HG02678 (cell line): ENCODE data around the gene SSX2IP.
"Not testable (repeated sequence)": the region's sequence is repeated elsewhere in the genome, so short reads cannot be mapped to it uniquely, and the experiment has no call there.

ENCODE experiments used
- ATAC-seq: cut with Tn5 transposase; IDR thresholded peaks from one replicate; pipeline ENCODE4 v1.9.1; 2021; ENCODE audit warnings: mild to moderate bottlenecking, moderate library complexity; ENCODE audit not compliant: unreplicated experiment

SSX2IP gene

GRCh38 chr1:84620720-84621313, 69.4 kb downstream of the SSX2IP start:
- peak; percentile 92 for ATAC-seq

DNA sequence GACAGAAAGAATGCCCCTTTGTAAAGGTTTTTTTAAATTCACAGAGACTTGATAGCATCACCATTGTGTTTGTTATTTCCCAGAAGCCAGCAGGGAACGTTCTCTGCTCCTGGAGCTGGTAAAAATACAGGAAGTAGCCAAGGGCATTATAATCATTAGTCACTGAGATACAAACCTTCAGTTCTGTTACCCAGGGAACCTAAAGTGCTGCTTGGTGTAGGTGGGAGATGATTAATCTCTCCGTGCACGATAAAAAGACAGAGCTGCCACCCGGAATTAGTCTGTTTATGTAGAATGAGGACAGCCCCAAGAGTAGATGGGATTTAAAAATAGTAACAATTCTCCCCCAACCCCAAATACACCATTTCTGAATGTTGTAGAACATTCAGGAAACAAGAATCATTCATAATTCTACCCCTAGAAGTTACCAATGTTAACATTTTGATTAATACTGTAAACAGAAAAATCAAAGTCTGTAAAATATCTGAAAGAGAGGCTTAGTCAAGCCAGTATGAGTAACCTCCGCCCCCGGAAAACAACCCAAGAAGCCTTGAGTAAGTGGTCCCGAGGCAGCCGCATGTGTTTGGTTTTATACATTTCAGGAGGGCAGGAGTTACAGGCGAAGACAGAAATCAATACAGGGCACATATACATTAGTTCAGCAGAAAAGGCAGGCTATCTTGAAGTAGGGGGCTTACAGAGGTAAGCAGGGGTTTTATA, 70.7 kb downstream of the SSX2IP start:
- ATAC-seq: no peak

DNA sequence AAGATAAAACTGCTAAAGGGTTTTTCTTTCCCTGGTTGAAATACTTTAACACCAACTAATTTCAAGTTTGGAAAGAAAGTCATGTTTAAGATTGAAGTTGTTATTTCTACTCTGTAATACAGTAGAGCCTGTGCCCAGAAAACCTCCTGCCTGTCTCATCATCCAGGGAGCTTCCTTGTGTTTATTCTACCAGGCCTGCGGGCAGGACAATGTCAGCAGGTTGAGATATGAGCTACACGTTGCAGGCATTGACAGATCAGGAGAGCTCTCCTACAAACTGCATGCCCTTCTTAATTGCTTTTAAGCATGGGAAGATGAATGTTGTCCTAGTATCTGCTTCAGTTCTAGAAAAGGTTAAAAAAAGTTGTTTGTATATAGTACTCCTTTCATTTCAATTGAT, 72.9 kb downstream of the SSX2IP start:
- no peak for ATAC-seq

GRCh38 chr1:84615790-84616189, 74.5 kb downstream of the SSX2IP start:
- ATAC-seq: no peak

- ATAC-seq: no peak
Observed at GRCh38 chr1:84613887-84614286, 76.4 kb downstream of the SSX2IP start.

- no peak for ATAC-seq
Observed at GRCh38 chr1:84613026-84613425, 77.2 kb downstream of the SSX2IP start.

GRCh38 chr1:84611796-84612195, 78.5 kb downstream of the SSX2IP start:
- no peak for ATAC-seq

DNA sequence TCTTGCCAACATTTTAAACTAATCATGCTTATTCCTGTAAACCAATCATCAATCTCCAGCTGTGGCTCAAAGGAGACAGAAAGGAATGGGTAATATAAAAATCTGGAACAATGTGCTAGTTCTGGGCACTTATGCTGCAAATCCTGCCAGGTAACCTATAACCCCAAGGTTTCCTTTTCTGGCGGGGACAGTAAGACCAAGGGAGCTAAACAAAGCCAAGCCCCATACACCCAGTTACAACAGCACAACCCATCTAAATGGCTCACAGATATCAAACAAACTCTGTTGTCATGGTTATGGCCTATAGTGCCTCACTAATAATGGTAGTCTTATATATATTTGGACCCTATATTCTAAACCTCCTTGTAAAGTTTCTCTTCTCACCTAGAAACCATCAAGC, 79.2 kb downstream of the SSX2IP start:
- no peak for ATAC-seq

GRCh38 chr1:84606977-84607376, 83.3 kb downstream of the SSX2IP start:
- ATAC-seq: no peak

DNA sequence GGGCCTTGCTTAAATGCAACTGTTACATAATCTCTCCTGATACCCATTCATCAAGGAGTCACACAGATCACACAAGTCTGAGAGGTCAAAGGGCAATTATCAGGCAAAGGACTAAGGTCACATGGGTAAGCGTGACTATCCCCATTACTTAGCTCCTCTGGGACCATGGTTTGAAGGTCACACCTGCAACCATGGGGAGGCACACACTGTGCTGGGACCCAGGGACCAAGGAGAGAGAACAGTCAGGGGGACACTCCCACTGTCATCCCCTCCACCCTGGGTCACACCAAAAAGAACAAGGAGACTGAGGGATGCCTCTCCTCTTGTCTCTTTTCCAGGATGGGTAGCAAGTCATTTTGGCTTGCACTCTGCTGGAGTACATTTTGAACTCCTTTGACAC, 85.1 kb downstream of the SSX2IP start:
- ATAC-seq: no peak

- no peak for ATAC-seq
Observed at GRCh38 chr1:84603941-84604830, 86.1 kb downstream of the SSX2IP start.

DNA sequence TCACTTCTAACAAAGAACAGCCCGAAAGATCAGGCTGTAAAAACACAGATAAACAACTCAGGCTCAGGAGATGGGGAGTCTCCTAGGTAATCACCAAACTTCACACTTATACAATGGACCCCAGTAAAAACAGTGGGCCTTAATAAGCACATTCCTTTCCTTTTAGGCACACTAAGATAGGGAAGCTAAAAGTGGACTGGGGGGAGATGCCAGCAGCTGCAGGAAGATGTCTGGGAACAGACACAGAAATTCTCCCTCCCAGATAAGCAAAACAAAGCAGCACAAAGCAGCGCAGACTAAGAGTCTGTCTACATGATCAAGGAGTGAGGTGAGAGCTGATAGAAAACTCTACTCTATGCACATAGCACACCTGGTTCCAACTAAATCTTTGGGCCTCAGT, 87.0 kb downstream of the SSX2IP start:
- no peak for ATAC-seq

GRCh38 chr1:84600796-84601195, 89.5 kb downstream of the SSX2IP start:
- ATAC-seq: no peak

DNA sequence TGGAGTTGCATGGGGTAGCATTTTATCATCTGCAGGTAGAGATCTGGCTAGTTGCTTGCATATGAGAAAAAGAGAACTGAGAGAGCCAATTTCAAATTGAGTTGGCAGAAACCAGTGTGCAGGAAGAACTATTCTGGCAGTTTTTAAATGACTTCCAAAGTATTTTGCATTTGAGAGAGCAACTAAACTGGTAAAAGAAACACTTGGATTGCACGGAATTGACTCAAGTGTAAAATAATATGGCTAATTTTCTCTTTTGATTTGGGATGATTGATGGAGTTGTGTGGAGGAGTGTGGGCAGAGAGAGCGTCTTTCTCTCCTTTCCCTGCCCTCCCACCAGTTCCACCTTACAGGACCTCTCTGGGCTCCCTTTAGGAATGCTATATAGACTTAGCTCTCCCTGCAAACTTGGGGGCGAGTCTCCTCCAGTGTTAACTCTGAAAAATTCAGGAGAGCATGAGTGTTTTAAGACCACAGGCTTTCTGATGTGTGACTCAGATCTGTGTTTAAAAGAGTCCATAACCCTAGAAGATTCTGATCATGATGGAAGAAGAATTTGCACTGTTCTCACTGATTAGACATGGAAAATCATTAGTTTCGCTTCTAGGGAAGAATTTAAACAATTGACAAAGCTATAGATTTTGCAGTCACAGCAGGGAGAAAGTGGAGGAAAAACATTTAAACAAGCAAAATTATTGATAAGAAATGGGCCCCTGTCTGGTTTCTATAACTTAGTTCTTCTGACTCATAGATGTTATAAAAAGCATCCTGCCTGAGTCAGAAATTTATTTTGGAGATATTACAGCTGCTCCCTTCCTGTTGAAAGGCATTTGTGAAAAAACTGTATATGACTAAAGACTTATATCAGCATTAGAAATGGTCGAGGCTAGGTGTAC, 91.2 kb downstream of the SSX2IP start:
- peak; percentile 78 for ATAC-seq

DNA sequence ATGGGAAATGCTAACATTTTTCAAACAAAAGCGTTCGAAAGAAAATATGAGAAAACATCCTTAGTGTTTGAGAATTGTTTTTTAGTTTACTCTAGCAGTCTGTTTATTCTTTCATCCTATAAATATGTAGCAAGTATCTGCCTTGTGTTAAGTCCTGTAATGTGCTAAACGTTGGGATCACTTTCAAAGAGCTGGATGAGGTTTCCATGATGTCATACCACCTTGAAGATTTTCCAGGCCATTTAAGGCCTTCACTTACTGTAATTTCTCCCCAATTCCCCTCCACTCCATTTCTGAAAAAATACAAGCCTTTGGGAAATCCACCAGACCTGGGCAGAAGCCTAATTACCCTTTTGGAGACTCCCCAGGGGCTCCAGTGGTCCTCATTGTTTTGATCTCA, 91.8 kb downstream of the SSX2IP start:
- ATAC-seq: no peak

DNA sequence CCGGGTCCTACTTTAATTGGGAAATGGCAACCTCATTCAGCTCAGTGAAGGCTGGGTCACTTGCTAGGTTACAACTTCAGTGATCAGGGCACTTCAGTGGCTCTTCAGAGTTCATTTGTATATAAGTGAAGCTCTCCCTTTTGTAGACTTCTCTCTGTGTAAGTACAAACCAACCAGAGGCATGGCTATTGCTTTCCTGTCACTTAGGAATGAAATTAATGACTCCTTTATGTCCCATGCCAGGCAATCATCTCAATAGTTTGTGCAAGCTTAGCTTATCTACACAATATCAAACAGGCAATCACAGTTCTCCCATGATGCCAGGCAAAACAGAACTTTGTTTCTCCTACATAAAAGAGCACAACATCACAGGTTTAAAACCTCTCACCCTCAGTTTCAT, 93.2 kb downstream of the SSX2IP start:
- no peak for ATAC-seq

- ATAC-seq: not testable (repeated sequence)
Observed at GRCh38 chr1:84594959-84595358, 95.3 kb downstream of the SSX2IP start.
